Stimulated activated naive CD8-positive, alpha-beta T cell treated with anti-CD3 and anti-CD28 coated beads, Interleukin-15, Interleukin-2, amounts not matched to agents 100 U/mL and 50 U/mL, for 24 hours (primary cell): ENCODE data around the gene KIAA0232.
A peak's percentile ranks its signal among the peaks of the same experiment; 100 is the strongest.
"Not testable (repeated sequence)": the region's sequence is repeated elsewhere in the genome, so short reads cannot be mapped to it uniquely, and the experiment has no call there.

Source experiments
- ATAC-seq: fragments of 150-1000 bp; cut with Tn5 transposase; one replicate; pipeline ENCODE4 v1.10.0; 2021
- DNase-seq: peaks from one replicate; pipeline ENCODE4 v3.0.0; 2021

Gene KIAA0232

GRCh38 chr4:6773616-6774540 lies 8.6 kb upstream of the KIAA0232 start:
- DNase-seq (no peak), ATAC-seq (no peak)

DNA sequence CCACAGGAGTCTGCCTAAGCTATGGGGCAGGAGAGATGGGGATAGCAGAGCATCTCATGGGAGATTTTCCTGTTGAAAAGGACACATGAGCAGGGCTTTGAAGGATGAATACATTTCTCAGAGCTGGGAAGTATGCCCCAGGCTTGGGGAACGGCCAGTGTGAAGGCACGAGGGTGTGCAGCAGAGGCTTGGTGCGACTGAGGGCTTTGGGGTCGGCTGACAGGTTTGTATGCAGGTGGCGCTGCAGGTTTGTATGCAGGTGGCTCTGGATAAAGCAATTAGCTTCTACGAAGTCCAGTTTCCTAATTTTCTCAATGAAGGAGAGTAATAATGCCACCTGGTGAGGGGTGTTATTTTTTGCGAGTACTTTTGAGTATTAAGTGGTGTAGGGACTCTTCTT lies 6.8 kb upstream of the KIAA0232 start:
- ATAC-seq = no peak
- DNase-seq = no peak

DNA sequence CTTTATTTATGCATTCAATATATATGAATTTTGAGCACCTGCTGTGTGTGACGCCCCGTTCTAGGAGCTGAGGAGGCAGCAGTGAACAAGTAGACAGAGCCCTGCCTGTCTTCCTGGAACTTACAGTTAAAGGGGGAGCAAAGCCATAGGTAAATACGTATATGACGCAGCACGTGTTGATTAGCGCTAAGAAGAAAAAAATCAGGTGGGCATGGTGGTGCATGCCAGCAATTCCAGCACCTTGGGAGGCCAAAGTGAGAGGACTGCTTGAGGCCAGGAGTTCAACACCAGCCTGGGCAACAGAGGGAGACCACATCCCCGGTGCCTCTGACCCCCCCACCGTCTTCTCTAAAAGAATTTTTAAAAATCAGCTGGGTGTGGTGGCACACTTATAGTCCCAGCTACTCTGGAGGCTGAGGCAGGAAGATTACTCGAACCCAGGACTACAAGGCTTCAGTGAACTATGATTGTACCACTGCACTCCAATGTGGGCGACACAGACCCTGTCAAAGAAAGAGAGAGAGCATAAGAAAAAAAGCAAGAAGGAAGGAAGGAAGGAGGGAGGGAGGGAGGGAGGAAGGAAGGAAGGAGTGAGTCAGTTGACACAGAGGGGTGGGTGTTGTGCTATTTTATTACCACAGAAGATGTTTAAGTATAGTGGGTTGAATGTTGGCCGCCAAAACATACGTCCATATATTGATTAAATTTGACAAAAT lies 5.4 kb upstream of the KIAA0232 start:
- ATAC-seq = peak; percentile 37

GRCh38 chr4:6777636-6778281 lies 4.8 kb upstream of the KIAA0232 start:
- ATAC-seq (no peak), DNase-seq (peak; percentile 22)

More for the DNA sequence above, 5.4 kb upstream of the KIAA0232 start:
- DNase-seq = no peak

- ATAC-seq (no peak), DNase-seq (no peak)
Measured at GRCh38 chr4:6778435-6778834, 4.1 kb upstream of the KIAA0232 start.

DNA sequence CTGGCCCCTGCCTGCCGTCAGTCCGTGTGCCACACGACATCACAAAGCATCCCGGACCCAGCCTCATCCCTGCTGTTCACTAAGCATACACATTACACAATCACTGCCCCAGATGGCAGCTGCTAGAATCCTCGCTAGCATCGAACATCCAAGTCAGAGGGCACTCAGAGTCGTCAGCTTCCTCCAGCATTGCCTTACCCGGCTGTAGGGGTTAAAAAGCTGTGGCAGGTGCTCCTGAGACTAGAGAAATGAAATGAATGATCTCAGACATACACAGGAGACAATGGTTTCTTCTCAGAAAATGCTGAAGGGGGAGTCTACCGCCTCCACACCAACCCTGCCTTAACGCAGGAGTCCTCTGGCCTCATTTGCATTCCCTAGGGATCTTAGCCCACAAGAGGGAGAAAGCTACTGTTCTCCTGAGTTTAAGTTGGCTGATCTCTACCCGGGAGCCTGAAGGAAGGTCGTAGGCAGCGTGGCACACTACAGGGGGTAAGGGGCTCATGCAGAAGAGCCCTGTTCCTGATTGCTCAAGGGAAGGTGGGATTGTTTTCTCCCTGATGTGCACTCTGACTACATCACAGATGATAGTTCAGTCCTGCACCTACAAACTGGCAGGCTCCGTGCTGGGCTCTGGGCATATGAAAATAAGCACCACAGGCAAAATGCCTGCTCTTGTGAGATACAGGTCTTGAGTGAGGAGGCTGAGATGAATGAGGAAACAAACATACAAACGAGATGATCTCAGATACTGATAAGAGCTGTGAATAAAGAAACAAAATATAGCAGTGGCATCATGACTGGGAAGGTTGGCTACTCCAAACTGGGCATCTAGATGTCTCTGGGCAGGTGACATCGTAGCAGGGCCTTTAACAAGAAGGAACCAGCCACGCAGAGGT lies 2.6 kb upstream of the KIAA0232 start:
- DNase-seq = no peak

GRCh38 chr4:6781113-6781512 lies 1.4 kb upstream of the KIAA0232 start:
- DNase-seq (no peak), ATAC-seq (no peak)

More for the DNA sequence above, 2.6 kb upstream of the KIAA0232 start:
- no peak for ATAC-seq

- ATAC-seq (no peak), DNase-seq (no peak)
Measured at GRCh38 chr4:6781561-6781960, 966 bp upstream of the KIAA0232 start.

DNA sequence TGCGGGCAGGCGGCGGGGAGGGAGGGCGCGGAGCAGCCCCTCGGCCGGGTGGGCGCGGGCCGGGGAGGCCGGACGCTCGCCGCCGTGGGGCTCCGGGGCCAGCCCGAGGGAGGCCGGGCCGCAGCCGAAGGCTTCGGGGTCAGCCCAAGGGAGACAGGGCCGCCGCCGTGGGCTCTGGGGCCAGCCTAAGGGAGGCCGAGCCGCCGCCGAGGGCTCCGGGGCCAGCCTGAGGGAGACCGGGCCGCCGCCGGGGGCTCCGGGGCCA lies 251 bp downstream of the KIAA0232 start:
- DNase-seq (no peak), ATAC-seq (peak; percentile 20)

GRCh38 chr4:6783111-6783981 lies 819 bp downstream of the KIAA0232 start:
- peak; percentile 94 for DNase-seq
- ATAC-seq = peak; percentile 84

DNA sequence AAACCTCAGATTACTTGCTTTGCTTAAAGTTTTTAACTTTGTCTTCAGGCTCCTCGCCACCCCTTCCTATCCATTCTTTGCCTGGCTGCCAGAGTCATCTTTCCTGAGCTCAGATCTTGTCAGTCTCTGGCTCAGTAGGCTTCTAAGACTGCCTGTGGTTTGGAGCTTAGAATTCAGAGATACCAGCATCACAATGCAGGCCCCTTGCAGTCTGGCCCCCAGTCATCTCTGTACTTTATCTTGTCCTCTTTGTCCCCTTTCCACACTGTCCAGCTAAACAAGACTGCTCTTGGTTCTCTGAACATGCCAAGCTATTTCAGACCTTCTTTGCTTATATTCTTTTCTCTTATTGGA lies 3.0 kb downstream of the KIAA0232 start:
- no peak for DNase-seq
- no peak for ATAC-seq

- no peak for DNase-seq
- ATAC-seq = no peak
Measured at GRCh38 chr4:6788123-6788522, 5.6 kb downstream of the KIAA0232 start.

GRCh38 chr4:6791245-6791644 lies 8.7 kb downstream of the KIAA0232 start:
- ATAC-seq, DNase-seq: not testable (repeated sequence)

DNA sequence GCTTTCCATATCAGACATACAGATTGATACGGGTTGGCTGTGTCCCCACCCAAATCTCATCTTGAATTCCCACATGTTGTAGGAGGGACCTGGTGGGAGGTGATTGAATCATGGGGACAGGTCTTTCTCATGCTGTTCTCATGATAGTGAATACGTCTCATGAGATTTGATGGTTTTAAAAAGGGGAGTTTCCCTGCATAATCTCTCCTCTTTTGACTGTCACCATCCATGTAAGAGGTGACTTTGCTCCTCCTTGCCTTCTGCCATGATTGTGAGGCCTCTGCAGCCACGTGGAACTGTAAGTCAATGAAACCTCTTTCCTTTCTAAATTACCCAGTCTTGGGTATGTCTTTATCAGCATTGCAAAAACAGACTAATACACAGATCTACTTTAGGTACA lies 9.3 kb downstream of the KIAA0232 start:
- DNase-seq, ATAC-seq: not testable (repeated sequence)

DNA sequence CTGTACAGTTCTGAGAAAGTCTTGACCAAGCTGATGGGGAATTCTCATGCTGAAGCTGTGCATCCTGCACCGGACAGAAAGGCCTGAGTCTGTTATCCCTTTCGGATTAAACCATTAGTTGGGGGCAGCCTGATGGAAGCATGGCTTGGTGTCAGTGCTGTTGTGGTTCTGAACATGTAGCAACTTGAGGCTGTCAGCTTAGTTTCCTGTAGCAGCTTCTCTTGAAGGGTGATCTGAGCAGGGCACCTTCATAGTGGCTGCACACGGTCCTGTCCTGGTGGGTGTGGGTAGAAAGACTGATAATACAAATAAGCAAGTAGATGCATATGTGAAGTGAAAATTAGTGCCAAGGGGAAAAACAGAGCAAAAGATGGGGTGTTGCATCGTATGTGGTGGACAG lies 11.7 kb downstream of the KIAA0232 start:
- DNase-seq (no peak), ATAC-seq (no peak)

GRCh38 chr4:6795821-6796220 lies 13.3 kb downstream of the KIAA0232 start:
- no peak for DNase-seq
- ATAC-seq = no peak

DNA sequence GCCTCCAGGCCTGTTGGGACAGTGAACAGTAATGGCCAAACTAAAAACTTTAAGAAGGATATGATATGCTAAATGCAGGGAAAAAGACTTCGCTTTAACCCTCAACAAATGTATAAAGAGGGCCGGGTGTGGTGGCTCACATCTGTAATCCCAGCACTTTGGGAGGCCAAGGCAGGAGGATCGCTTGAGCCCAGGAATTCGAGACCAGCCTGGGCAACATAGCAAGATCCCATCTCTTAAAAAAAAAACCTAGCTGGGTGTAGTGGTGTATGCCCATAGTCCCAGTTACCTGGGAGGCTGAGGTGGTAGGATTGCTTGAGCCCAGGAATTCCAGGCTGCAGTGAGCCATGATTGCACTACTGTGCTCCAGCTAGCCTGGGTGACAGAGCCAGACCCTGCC lies 14.8 kb downstream of the KIAA0232 start:
- DNase-seq, ATAC-seq: not testable (repeated sequence)

DNA sequence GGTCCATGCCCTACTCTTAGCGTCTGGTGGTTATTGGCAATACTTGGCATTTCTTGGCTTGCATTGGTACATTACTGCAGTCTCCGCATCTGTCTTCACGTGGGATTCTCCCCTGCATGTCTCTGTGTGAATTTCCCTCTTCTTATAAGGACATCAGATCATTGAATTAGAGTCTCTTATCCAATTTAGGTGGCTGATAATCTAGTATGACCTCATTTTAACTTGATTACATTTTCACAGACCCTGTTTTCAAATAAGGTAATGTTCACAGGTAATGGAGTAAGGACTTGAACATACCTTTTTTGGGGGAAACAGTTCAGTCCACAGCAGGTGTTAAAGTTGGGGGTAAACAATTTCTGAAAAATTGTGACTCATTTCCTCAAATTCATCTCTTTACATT lies 16.6 kb downstream of the KIAA0232 start:
- ATAC-seq = no peak

GRCh38 chr4:6802025-6802424 lies 19.5 kb downstream of the KIAA0232 start:
- DNase-seq (no peak), ATAC-seq (no peak)

More for the DNA sequence above, 16.6 kb downstream of the KIAA0232 start:
- no peak for DNase-seq

GRCh38 chr4:6802626-6803025 lies 20.1 kb downstream of the KIAA0232 start:
- no peak for ATAC-seq
- no peak for DNase-seq

DNA sequence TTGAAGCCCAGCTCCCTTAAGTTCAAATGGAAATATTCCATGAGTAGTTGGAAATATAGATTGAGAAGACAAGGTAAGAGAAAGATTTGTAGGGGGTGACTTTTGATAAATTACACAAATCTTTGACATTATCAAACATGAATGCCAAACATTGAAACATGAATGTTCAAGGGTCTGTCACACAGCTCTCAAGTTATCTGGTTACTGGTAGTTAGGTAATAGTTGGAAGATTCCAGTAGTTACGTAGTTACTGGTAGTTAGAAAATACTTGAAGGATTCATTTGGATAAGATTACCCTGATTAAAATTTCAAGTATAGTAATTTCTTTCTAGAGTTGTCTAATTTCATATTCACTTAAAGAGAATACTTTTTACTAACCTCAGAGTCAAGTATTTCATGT lies 20.7 kb downstream of the KIAA0232 start:
- ATAC-seq = no peak

More for the DNA sequence above, 20.7 kb downstream of the KIAA0232 start:
- DNase-seq = no peak
